ENCODE measurements around the gene FBXL4. TPM values are rescaled to one million over a fixed set of nuclear protein-coding genes. Genes with fewer than 3 reads are reported as not detected.

FBXL4 gene
- 5.1 to 7.4 TPM (median 6.4 TPM) in 5 replicates for total RNA-seq (2022; extraction: Qiagen RNA extraction)

DNA sequence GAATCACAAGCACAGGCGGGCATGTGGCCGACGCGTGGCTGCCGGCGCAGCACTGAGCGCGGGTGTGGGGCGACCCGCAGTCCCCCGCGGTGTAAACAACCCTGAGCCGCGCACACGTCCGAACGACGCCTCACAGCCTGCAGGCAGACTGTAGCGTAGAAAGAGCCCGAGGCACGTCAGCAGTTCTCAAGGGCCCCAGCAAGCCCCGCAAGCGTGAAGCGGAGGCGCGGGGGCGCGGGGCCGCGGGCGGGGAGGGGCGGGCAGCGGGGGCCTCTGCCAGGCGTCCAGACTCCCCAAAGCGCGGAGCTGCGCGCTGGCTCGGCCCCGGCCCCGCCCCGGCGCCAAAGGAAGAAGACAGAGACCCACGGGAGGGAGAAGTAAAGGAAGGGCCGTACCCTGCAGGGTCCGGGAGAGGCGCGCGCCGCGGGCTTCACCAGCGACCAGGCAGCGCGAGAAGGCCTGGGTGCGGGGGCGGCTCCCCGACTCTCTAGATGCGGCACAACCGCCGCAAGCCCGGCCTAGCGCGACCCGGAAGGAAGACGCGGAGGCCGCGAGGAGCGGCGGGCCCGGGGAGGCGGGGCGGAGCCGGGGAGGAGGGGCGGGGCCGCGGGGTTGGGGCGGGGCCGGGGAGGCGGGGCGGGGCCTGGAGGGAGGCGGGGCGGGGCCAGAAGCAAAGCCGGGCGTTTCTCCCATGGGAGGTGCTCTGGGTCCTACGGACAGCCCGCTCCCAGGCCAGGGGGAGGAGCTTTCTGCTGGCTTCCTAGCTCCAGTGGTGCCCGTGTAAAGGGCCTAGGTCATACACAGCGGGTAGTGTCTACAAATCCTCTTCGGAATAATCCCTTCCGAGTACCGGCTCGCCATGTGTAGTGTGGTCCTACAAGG lies at the start of gene FBXL4:
TSS of gene FBXL4 (minus strand) at position 536 of the 882 bp plus-strand sequence. CDS start 20,958 bp downstream, outside the sequence.

GRCh38 chr6:98834060-98835031 lies 113.4 kb downstream of the FBXL4 start, which contains the start of gene POU3F2:
TSS of gene POU3F2 (plus strand) at chr6:98834574. CDS start at chr6:98834874, 300 bp downstream.

Other genes starting within 250 kb of the FBXL4 start
- not detected in 5 replicates for gene POU3F2, start 113.4 kb downstream of the FBXL4 start, total RNA-seq (2022; extraction: Qiagen RNA extraction)